HepG2 (cell line): ENCODE data around the gene TCF25. TPM values are rescaled to one million over a fixed set of nuclear protein-coding genes. Genes with fewer than 3 reads are reported as not detected.
A peak's percentile ranks its signal among the peaks of the same experiment; 100 is the strongest.

Source experiments
- ATAC-seq: fragments of 200-7000 bp; cut with Tn5 transposase; 3 replicates; pipeline ENCODE4 v1.9.1; 2020; ENCODE audit warnings: mild to moderate bottlenecking, moderate library complexity
- BruUV-seq: library from RNA; stranded (reverse); fragments of 400-500 nt; replicated peaks from 2 replicates; lab custom pipeline; 2021; lab: Mats Ljungman, UMichigan
- CTCF ChIA-PET: fragments of 300-600 bp; formaldehyde crosslinking; extraction: SDS; loops from one replicate; lab custom pipeline; 2021; ENCODE audit warnings: low total read pairs, inconsistent platforms, low intra/inter-chr PET ratio; lab: Yijun Ruan, JAX
- POLR2A ChIA-PET: fragments of 350-600 bp; sonication (Branson Sonifier 250); formaldehyde crosslinking; loops from one replicate; lab custom pipeline; 2020; ENCODE audit warnings: antibody characterized with exemption, inconsistent platforms; lab: Yijun Ruan, JAX
- DNase-seq: peaks from one replicate; pipeline ENCODE4 v3.0.0-alpha.2; 2015; ENCODE audit warnings: low spot score
- FAIRE-seq: peaks from 3 replicates; lab custom pipeline; 2011; peaks lifted over from hg19 to GRCh38; lab: Jason Lieb, UNC
- H2AFZ ChIP-seq: one replicate; pipeline ENCODE4 v1.6.1; 2011; ENCODE audit warnings: low read length, inconsistent platforms
- H3K27ac ChIP-seq: fragments of 300-600 bp; 3 replicates; pipeline ENCODE4 v1.8.0; 2011; ENCODE audit warnings: mixed run types, mild to moderate bottlenecking, mixed read lengths, low read length, inconsistent platforms; ENCODE audit not compliant: insufficient read depth; ENCODE audit errors: extremely low read length
- H3K27me3 ChIP-seq, 2 experiments: fragments of 200-600 bp in 1 of 2; 2 replicates in 1 of 2; 3 replicates in 1 of 2; pipeline versions ENCODE4 v1.6.0 to v1.8.0; 2011; ENCODE audit warnings: low read length in 2 of 2, mild to moderate bottlenecking in 2 of 2, moderate library complexity in 2 of 2, inconsistent platforms in 1 of 2; ENCODE audit not compliant: insufficient read depth in 2 of 2, control insufficient read depth in 1 of 2
- H3K36me3 ChIP-seq, 2 experiments: fragments of 200-600 bp in 1 of 2; replicated peaks in 1 of 2; 2 replicates in 1 of 2; 3 replicates in 1 of 2; pipeline versions ENCODE4 v1.5.1 to v1.8.0; 2011; ENCODE audit warnings: low read length in 2 of 2, inconsistent platforms in 1 of 2; ENCODE audit not compliant: insufficient read depth in 2 of 2, control insufficient read depth in 1 of 2
- H3K4me1 ChIP-seq: 2 replicates; pipeline ENCODE4 v1.5.1; 2012; ENCODE audit warnings: low read length, inconsistent platforms; ENCODE audit not compliant: insufficient read depth
- H3K4me2 ChIP-seq: 2 replicates; pipeline ENCODE4 v1.6.0; 2011; ENCODE audit warnings: low read depth, low read length, inconsistent platforms
- H3K4me3 ChIP-seq, 3 experiments: fragments of 200-600 bp in 1 of 3; sonication (generic), shearing (Covaris generic) in 1 of 3; replicated peaks in 1 of 3; 2 replicates each; pipeline ENCODE4 v1.5.1; 2011 to 2016; ENCODE audit warnings: low read length in 3 of 3, inconsistent platforms in 2 of 3, low read depth in 2 of 3, mild to moderate bottlenecking in 2 of 3, control low read depth in 1 of 3, mixed read lengths in 1 of 3; ENCODE audit not compliant: insufficient read depth in 1 of 3
- H3K79me2 ChIP-seq: one replicate; pipeline ENCODE4 v1.6.1; 2011; ENCODE audit warnings: low read length, inconsistent platforms; ENCODE audit not compliant: insufficient read depth
- H3K9ac ChIP-seq: 2 replicates; pipeline ENCODE4 v1.6.0; 2011; ENCODE audit warnings: mild to moderate bottlenecking, low read depth, low read length, inconsistent platforms; ENCODE audit not compliant: insufficient read depth
- H3K9me3 ChIP-seq: 2 replicates; pipeline ENCODE4 v1.5.1; 2012; ENCODE audit warnings: mild to moderate bottlenecking, low read length
- H4K20me1 ChIP-seq: 2 replicates; pipeline ENCODE4 v1.6.0; 2011; ENCODE audit warnings: inconsistent platforms, mild to moderate bottlenecking, low read length, moderate library complexity; ENCODE audit not compliant: insufficient read depth
- AGO2 ChIP-seq: fragments of 200-400 bp; formaldehyde crosslinking; optimal IDR thresholded peaks from 2 replicates; pipeline ENCODE3; 2017; ENCODE audit warnings: mild to moderate bottlenecking, low read depth, low read length, moderate library complexity
- AKAP8 ChIP-seq: sonication (generic); formaldehyde crosslinking; IDR thresholded peaks from 2 replicates; pipeline ENCODE4 v1.5.1; 2020; ENCODE audit warnings: mild to moderate bottlenecking, missing genetic modification reagents
- ARID2 ChIP-seq: sonication (generic); formaldehyde crosslinking; IDR thresholded peaks from 2 replicates; pipeline ENCODE4 v1.8.1; 2022; ENCODE audit warnings: mild to moderate bottlenecking, missing genetic modification reagents, borderline replicate concordance
- CAMTA2 ChIP-seq: sonication (generic); formaldehyde crosslinking; IDR thresholded peaks from 2 replicates; pipeline ENCODE4 v1.4.0; 2020; ENCODE audit warnings: mild to moderate bottlenecking, missing genetic modification reagents, borderline replicate concordance
- DNMT1 ChIP-seq: sonication (generic); formaldehyde crosslinking; IDR thresholded peaks from 2 replicates; pipeline ENCODE4 v1.5.1; 2020; ENCODE audit warnings: mild to moderate bottlenecking, missing genetic modification reagents
- FOSL1 ChIP-seq: sonication (generic); formaldehyde crosslinking; IDR thresholded peaks from 2 replicates; pipeline ENCODE4 v1.9.0; 2021; ENCODE audit warnings: missing genetic modification reagents, borderline replicate concordance
- JUNB ChIP-seq: sonication (generic); formaldehyde crosslinking; IDR thresholded peaks from 2 replicates; pipeline ENCODE4 v1.8.0; 2022; ENCODE audit warnings: missing genetic modification reagents, mild to moderate bottlenecking, borderline replicate concordance
- KAT2B ChIP-seq: fragments of 150-350 bp; IDR thresholded peaks from 2 replicates; pipeline ENCODE4 v1.6.1; 2014; ENCODE audit warnings: low read depth, low read length, borderline replicate concordance
- MED1 ChIP-seq: sonication (generic); formaldehyde crosslinking; IDR thresholded peaks from 2 replicates; pipeline ENCODE4 v1.4.0; 2020; ENCODE audit warnings: missing genetic modification reagents
- NFE2 ChIP-seq: sonication (generic); formaldehyde crosslinking; IDR thresholded peaks from 2 replicates; pipeline ENCODE4 v1.4.0; 2020; ENCODE audit warnings: missing genetic modification reagents
- NR0B2 ChIP-seq: sonication (generic); formaldehyde crosslinking; IDR thresholded peaks from 2 replicates; pipeline ENCODE4 v1.4.0; 2020; ENCODE audit warnings: mild to moderate bottlenecking, missing genetic modification reagents
- PHB2 ChIP-seq: fragments of 450-650 bp; IDR thresholded peaks from 2 replicates; pipeline ENCODE4 v1.6.1; 2018; ENCODE audit not compliant: partially characterized antibody
- PHF8 ChIP-seq: sonication (generic); formaldehyde crosslinking; IDR thresholded peaks from 2 replicates; pipeline ENCODE4 v1.5.0; 2020; ENCODE audit warnings: missing genetic modification reagents
- SMYD3 ChIP-seq: sonication (generic); formaldehyde crosslinking; IDR thresholded peaks from 2 replicates; pipeline ENCODE4 v1.8.1; 2023; ENCODE audit warnings: mild to moderate bottlenecking, missing genetic modification reagents
- TCF12 ChIP-seq, 2 experiments: fragments of 450-650 bp in 1 of 2; sonication (generic) in 1 of 2; formaldehyde crosslinking in 1 of 2; IDR thresholded peaks; 2 replicates each; pipeline versions ENCODE4 v1.6.1 to v1.8.0; 2017 to 2022; ENCODE audit warnings: antibody characterized with exemption in 1 of 2, mild to moderate bottlenecking in 1 of 2, missing genetic modification reagents in 1 of 2, moderate library complexity in 1 of 2
- TFAP4 ChIP-seq: sonication (generic); IDR thresholded peaks from 2 replicates; pipeline ENCODE4 v1.6.1; 2016; ENCODE audit warnings: low read depth, borderline replicate concordance
- TFDP2 ChIP-seq: sonication (generic); formaldehyde crosslinking; IDR thresholded peaks from 2 replicates; pipeline ENCODE4 v1.4.0; 2020; ENCODE audit warnings: missing genetic modification reagents
- ZNF24 ChIP-seq: fragments of 450-650 bp; IDR thresholded peaks from 2 replicates; pipeline ENCODE4 v1.6.1; 2017; ENCODE audit warnings: antibody characterized with exemption, mild to moderate bottlenecking
- ZNF616 ChIP-seq: sonication (generic); formaldehyde crosslinking; IDR thresholded peaks from 2 replicates; pipeline ENCODE4 v1.5.0; 2020; ENCODE audit warnings: low read depth, mild to moderate bottlenecking, missing genetic modification reagents
- ZNF788 ChIP-seq: sonication (generic); formaldehyde crosslinking; IDR thresholded peaks from 2 replicates; pipeline ENCODE4 v1.5.0; 2020; ENCODE audit warnings: mild to moderate bottlenecking, missing genetic modification reagents, borderline replicate concordance
- ZNF841 ChIP-seq: sonication (generic); formaldehyde crosslinking; IDR thresholded peaks from 2 replicates; pipeline ENCODE4 v1.8.1; 2023; ENCODE audit warnings: missing genetic modification reagents, borderline replicate concordance
- WGBS: methylation state at CpG from one replicate; pipeline ENCODE4 v1.1.6; 2017; ENCODE audit warnings: low lambda C conversion rate; 5-methylcytosine and 5-hydroxymethylcytosine counted together
- in situ Hi-C: cut with HindIII; loops from 2 replicates; pipeline ENCODE4 v1.10.0; 2017; ENCODE audit warnings: low pct_unique_long_range_greater_than_20kb; ENCODE audit not compliant: extremely low pct_ligation_motif_present
- intact Hi-C: fragments of 100-400 bp; cut with micrococcal nuclease; formaldehyde crosslinking; loops from one replicate; pipeline ENCODE4 v1.10.0; 2022; ENCODE audit not compliant: unreplicated experiment
- polyA plus RNA-seq, 8 experiments: library from polyadenylated mRNA; depleted of rRNA in 3 of 8; stranded (reverse) in 7 of 8; unstranded in 1 of 8; fragments of >200 nt; fragmentation: Illumina TruSeq in 4 of 8; extraction: Trizol in 4 of 8; gene quantifications; 2 replicates each; pipeline versions ENCODE4 v1.2.1 to v1.2.3, GENCODE V29; 2011 to 2016; ENCODE audit warnings: low read depth in 4 of 8, missing spikeins in 1 of 8, mixed read lengths in 1 of 8; ENCODE audit not compliant: insufficient read depth in 1 of 8
- total RNA-seq, 5 experiments: library from RNA; depleted of rRNA; stranded (reverse); fragments of >200 nt; fragmentation: Illumina TruSeq; extraction: Trizol; gene quantifications; 2 replicates each; pipeline ENCODE4 v1.2.3, GENCODE V29; 2016; ENCODE audit warnings: low read depth in 1 of 5

Gene TCF25
- total and polyA plus RNA-seq, 2 of the 13 experiments (the other 11 are each of a cell fraction or from before 2014, with no cell fraction given), result 138 to 206 TPM

GRCh38 chr16:89918453-89919347 is 45.3 kb downstream of the TCF25 start, which contains the start of gene MC1R:
Gene MC1R, plus strand, starts transcription at chr16:89918862. Its CDS starts 397 bp downstream, at chr16:89919259.
- H3K36me3 ChIP-seq, result no peaks in the 10 kb centered on the region
- POLR2A ChIA-PET, result interaction anchor here (0.5 to 2.4 kb wide), 26 partner anchors 9 to 224 kb away, joined by 3 to 25 read pairs (median 4); partner anchors contain the start of genes DEF8, FANCA, SPIRE2 and TCF25
- BruUV-seq, result no TSS peak
- 4% methylated on average over 17 of the region's 23 CpGs for WGBS
- peak within 1 kb of the TSS; percentile 98 for H3K4me2 ChIP-seq
- no peaks in the 10 kb centered on the region; a peak in 1 of 5 replicates for H3K27me3 ChIP-seq
- intact Hi-C loops, result loop anchor here (2.0 to 5.0 kb wide), 2 partner anchors 44 to 216 kb away; partner anchors contain the start of gene SPATA2L
- H3K27ac ChIP-seq, result peak within 1 kb of the TSS; percentile 77
- peaks cover 23% of the 10 kb centered on the region for H3K79me2 ChIP-seq
- FAIRE-seq, result peak; percentile 93
- CTCF ChIA-PET, result interaction anchor here (0.9 kb wide), 1 partner anchor 8 kb away, joined by 4 read pairs; no protein-coding TSS in a partner anchor
- no peaks in the 10 kb centered on the region for H3K9me3 ChIP-seq
- ATAC-seq, result peak; percentile 46
- no peak within 1 kb of the TSS for H2AFZ ChIP-seq
- DNase-seq, result peak; percentile 88
- in situ Hi-C loops, result no loop called here
- H3K4me3 ChIP-seq, result peak within 1 kb of the TSS; percentile 45 to 90 (median 49)
- no peaks in the 10 kb centered on the region; the same call in 1 of the 2 replicates for H4K20me1 ChIP-seq
- H3K9ac ChIP-seq, result peak within 1 kb of the TSS; percentile 97
- H3K4me1 ChIP-seq, result peaks cover 79% of the 10 kb centered on the region
- TF ChIP-seq TFAP4 (peak; percentile 78), CAMTA2 (CRISPR knock-in tag) (peak; percentile 72; the same call in 1 of the 2 replicates), MED1 (CRISPR knock-in tag) (peak; percentile 88), TFDP2 (CRISPR knock-in tag) (peak; percentile 74; the same call in 1 of the 2 replicates), NR0B2 (CRISPR knock-in tag) (peak; percentile 94; the same call in 1 of the 2 replicates), ZNF788 (CRISPR knock-in tag) (peak; percentile 94), PHF8 (CRISPR knock-in tag) (no peak), ARID2 (CRISPR knock-in tag) (no peak), PHB2 (no peak), TCF12 (IDR thresholded peaks at IDR 0.05) (no peak), TCF12 (CRISPR knock-in tag; IDR thresholded peaks at IDR 0.05) (no peak), FOSL1 (CRISPR knock-in tag) (no peak), JUNB (CRISPR knock-in tag) (no peak), AKAP8 (no peak; the same call in 1 of the 2 replicates), KAT2B (no peak), ZNF841 (CRISPR knock-in tag) (0 out of 2 replicates have a peak, but pooled peaks have one; percentile 53), ZNF616 (CRISPR knock-in tag) (peak; percentile 79; the same call in 1 of the 2 replicates), ZNF24 (no peak), DNMT1 (CRISPR knock-in tag) (no peak; the same call in 1 of the 2 replicates), NFE2 (CRISPR knock-in tag) (no peak), AGO2 (peak; percentile 85), SMYD3 (CRISPR knock-in tag) (no peak)
